Retinal pigment epithelial cell (primary cell): ENCODE results near the gene NANOGP8.

Experiments
- DNase-seq: peaks from one replicate; pipeline ENCODE4 v3.0.0-alpha.2; 2010; ENCODE audit warnings: low read depth
- H3K4me3 ChIP-seq: 2 replicates; pipeline ENCODE4 v1.5.1; 2011; ENCODE audit warnings: mild to moderate bottlenecking, low read length, control low read depth, moderate library complexity
- CTCF ChIP-seq: conservative IDR thresholded peaks from 2 replicates; pipeline ENCODE4 v1.5.1; 2011; ENCODE audit warnings: low read depth, low read length, control low read depth, inconsistent platforms

Gene NANOGP8

GRCh38 chr15:35121611-35122359 is 36.7 kb upstream of the NANOGP8 start:
- DNase-seq = no peak
- no peak for TF ChIP-seq CTCF

DNA sequence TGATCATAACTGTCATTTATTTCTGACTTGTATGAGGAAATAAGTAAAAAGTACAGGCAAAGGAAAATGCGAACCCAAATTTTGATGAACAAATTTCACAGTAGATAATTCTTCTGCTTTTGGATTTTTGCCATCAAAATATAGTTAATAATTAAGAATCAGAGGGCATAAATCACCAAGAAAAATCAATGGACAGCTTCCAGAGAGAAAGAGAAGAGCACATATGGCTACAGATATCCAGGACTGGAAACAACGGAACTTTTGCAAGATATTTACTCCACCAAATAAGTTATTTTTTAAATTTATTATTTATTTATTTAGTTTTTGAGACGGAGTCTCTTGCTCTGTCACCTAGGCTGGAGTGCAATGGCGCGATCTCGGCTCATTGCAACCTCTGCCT is 35.1 kb upstream of the NANOGP8 start:
- no peak for DNase-seq
- TF ChIP-seq CTCF = no peak
- H3K4me3 ChIP-seq = no peak overlapping the region

More at GRCh38 chr15:35121611-35122359, 36.7 kb upstream of the NANOGP8 start:
- no peak overlapping the region for H3K4me3 ChIP-seq

- H3K4me3 ChIP-seq = no peak overlapping the region
- TF ChIP-seq CTCF = no peak
- no peak for DNase-seq
These were observed 33.9 kb upstream of the NANOGP8 start for GRCh38 chr15:35118960-35119359.

DNA sequence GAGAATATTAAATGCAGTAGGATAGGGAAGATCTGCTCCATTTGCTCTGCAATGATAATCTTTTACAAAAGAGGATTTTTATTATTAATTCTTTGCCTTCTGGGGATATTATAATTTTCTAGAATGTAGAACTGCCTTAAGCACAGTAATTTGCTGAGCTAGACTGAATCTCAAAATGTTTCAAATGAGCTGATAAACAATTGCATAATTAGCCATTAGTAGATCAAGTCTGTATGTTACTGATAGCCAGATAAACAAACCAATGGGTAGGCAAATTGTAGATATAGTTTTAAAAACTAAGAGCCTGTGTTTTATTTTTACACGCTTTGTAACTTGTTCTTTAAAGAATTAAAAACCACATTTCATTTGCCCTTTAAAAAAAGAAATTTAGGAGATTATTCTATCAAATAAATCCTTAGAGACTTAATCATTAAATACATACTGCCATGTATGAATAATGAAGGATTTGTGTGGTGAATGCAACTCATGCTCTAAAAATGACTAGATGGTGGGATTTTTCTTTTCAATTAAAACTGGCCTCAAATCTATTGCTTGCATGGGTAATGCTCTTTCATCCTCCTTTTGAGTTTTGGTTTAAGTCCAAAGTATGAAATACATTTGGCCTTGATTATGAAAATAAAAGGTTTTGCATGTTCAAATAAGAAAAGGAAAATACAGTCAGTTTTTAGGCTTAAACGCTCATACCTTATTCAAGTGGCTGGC is 32.6 kb upstream of the NANOGP8 start:
- DNase-seq = peak; percentile 57
- H3K4me3 ChIP-seq = no peak overlapping the region
- TF ChIP-seq CTCF = no peak

GRCh38 chr15:35115155-35115725 is 30.1 kb upstream of the NANOGP8 start:
- H3K4me3 ChIP-seq = no peak overlapping the region
- peak; percentile 34 for DNase-seq
- no peak for TF ChIP-seq CTCF

DNA sequence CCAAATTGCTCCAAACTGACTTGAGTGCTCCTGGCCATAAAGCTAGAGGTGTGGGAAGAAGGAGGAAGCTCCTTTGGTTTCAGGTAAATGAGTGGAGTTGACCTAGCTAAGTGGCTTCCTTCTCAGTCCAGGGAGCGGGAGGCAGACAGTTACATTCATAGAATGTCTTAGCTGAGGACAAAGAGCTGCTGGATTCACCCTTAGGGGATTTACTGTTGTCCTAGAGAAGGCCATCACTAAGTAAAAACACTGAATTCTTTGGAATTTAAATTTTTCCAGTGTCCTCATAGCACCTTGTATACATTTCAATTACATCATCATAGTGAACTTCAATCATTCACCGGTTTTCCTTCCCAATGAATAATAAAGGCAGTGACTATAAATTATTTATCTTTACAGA is 27.3 kb upstream of the NANOGP8 start:
- no peak for DNase-seq
- no peak for TF ChIP-seq CTCF

More for the DNA sequence above, 27.3 kb upstream of the NANOGP8 start:
- H3K4me3 ChIP-seq = no peak overlapping the region
